ENCODE measurements around the gene IL1R1. TPM values are rescaled to one million over a fixed set of nuclear protein-coding genes. Genes with fewer than 3 reads are reported as not detected.
A peak's percentile ranks its signal among the peaks of the same experiment; 100 is the strongest.

IL1R1 gene
- total RNA-seq, 1 donor, result 89.8 TPM

DNA sequence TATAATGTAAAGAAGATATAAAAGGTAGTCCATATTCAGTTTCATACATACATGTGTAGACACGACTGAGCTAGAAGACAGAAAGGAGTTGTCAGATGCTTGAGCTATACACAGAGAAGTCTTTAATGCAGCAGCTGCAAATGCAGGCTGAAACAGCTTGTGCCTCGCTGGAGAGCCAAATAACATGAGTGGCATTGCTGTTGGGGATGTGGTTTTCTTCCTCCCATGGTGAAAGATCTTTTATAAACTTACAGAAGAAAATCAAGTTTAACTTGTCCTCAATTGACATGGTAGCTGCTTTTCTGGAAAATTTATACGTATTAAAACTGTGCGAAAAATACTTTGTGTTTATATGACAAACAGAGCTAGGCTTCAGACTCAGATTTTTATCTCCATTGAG, 16.4 kb upstream of the IL1R1 start:
- TF ChIP-seq, protein P1, sequence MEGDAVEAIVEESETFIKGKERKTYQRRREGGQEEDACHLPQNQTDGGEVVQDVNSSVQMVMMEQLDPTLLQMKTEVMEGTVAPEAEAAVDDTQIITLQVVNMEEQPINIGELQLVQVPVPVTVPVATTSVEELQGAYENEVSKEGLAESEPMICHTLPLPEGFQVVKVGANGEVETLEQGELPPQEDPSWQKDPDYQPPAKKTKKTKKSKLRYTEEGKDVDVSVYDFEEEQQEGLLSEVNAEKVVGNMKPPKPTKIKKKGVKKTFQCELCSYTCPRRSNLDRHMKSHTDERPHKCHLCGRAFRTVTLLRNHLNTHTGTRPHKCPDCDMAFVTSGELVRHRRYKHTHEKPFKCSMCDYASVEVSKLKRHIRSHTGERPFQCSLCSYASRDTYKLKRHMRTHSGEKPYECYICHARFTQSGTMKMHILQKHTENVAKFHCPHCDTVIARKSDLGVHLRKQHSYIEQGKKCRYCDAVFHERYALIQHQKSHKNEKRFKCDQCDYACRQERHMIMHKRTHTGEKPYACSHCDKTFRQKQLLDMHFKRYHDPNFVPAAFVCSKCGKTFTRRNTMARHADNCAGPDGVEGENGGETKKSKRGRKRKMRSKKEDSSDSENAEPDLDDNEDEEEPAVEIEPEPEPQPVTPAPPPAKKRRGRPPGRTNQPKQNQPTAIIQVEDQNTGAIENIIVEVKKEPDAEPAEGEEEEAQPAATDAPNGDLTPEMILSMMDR (IDR thresholded peaks at IDR 0.05; ENCODE audit: extremely low read depth, low read depth, low read length), result no peak
- H2AFZ ChIP-seq (ENCODE audit: low read length), result no peak overlapping the region
- no peaks in the 10 kb centered on the region for H3K27me3 ChIP-seq (ENCODE audit: insufficient read depth, low read length)
- H3K27ac ChIP-seq (ENCODE audit: low read depth, low read length), result peak overlapping the region; percentile 88
- peaks cover 50% of the 10 kb centered on the region for H3K4me1 ChIP-seq (ENCODE audit: insufficient read depth, low read length)
- H3K4me2 ChIP-seq (ENCODE audit: insufficient read depth, low read length), result no peak overlapping the region
- H3K36me3 ChIP-seq (ENCODE audit: insufficient read depth, low read length), result no peaks in the 10 kb centered on the region
- H3K79me2 ChIP-seq (ENCODE audit: insufficient read depth, low read length), result no peaks in the 10 kb centered on the region
- DNase-seq (ENCODE audit: insufficient read length, low spot score, missing footprints), result no peak
- no peak overlapping the region for H3K4me3 ChIP-seq (ENCODE audit: insufficient read depth, low read length)
- H4K20me1 ChIP-seq (ENCODE audit: insufficient read depth, low read length), result no peaks in the 10 kb centered on the region
- no peaks in the 10 kb centered on the region for H3K9me3 ChIP-seq (ENCODE audit: low read depth, low read length)

DNA sequence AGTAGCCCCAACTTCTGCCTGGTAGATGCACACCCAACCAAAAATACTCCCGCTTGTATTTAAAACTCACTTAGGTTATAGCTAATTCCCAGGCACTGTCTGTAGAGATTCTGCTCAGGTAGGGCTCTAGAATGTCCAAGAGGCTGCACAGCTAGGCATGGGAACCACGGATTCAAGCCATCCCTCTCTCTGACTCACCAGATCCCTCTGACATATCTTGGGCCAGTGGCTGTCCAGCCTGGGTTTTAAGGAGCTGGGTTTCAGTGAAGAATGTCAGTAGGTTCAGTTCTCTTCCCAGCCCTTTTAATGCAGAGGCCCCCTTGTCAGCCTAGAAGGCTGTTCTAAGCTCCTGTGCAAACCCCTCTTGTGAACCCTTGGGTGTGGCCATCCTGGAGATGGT, 15.9 kb upstream of the IL1R1 start:
- TF ChIP-seq, protein P1 (IDR thresholded peaks at IDR 0.05; ENCODE audit: extremely low read depth, low read depth, low read length), result no peak
- Histone ChIP-seq H3K36me3 (ENCODE audit: insufficient read depth, low read length) (no peaks in the 10 kb centered on the region), H2AFZ (ENCODE audit: low read length) (no peak overlapping the region), H3K4me2 (ENCODE audit: insufficient read depth, low read length) (no peak overlapping the region), H3K27me3 (ENCODE audit: insufficient read depth, low read length) (no peaks in the 10 kb centered on the region), H3K4me1 (ENCODE audit: insufficient read depth, low read length) (peaks cover 45% of the 10 kb centered on the region), H4K20me1 (ENCODE audit: insufficient read depth, low read length) (no peaks in the 10 kb centered on the region), H3K79me2 (ENCODE audit: insufficient read depth, low read length) (no peaks in the 10 kb centered on the region), H3K4me3 (ENCODE audit: insufficient read depth, low read length) (no peak overlapping the region), H3K9me3 (ENCODE audit: low read depth, low read length) (no peaks in the 10 kb centered on the region), H3K27ac (ENCODE audit: low read depth, low read length) (peak overlapping the region; percentile 88)
- DNase-seq (ENCODE audit: insufficient read length, low spot score, missing footprints), result no peak

DNA sequence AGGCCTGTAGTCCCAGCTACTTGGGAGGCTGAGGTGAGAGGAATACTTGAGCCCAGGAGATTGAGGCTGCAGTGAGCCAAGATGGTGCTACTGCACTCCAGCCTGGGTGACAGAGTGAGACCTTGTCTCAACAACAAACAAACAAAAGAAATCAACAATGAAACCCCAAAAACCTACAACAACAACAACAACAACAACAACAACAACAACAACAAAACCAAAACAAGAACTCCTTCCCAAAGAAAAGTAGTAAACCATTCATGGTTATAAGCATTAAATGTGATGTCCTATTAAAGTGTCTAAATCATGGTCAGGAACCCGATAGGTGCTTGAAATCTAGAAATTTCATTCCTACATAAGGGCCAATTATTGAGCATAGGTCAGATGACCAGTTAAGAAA, 13.5 kb upstream of the IL1R1 start:
- no peaks in the 10 kb centered on the region for H3K27me3 ChIP-seq (ENCODE audit: insufficient read depth, low read length)
- DNase-seq (ENCODE audit: insufficient read length, low spot score, missing footprints), result no peak
- no peaks in the 10 kb centered on the region for H3K79me2 ChIP-seq (ENCODE audit: insufficient read depth, low read length)
- H3K4me1 ChIP-seq (ENCODE audit: insufficient read depth, low read length), result peaks cover 32% of the 10 kb centered on the region
- no peaks in the 10 kb centered on the region for H4K20me1 ChIP-seq (ENCODE audit: insufficient read depth, low read length)
- H3K4me3 ChIP-seq (ENCODE audit: insufficient read depth, low read length), result no peak overlapping the region
- TF ChIP-seq, protein P1 (IDR thresholded peaks at IDR 0.05; ENCODE audit: extremely low read depth, low read depth, low read length), result no peak
- peak overlapping the region; percentile 88 for H3K27ac ChIP-seq (ENCODE audit: low read depth, low read length)
- H3K4me2 ChIP-seq (ENCODE audit: insufficient read depth, low read length), result no peak overlapping the region
- H3K9me3 ChIP-seq (ENCODE audit: low read depth, low read length), result no peaks in the 10 kb centered on the region
- H2AFZ ChIP-seq (ENCODE audit: low read length), result no peak overlapping the region
- no peaks in the 10 kb centered on the region for H3K36me3 ChIP-seq (ENCODE audit: insufficient read depth, low read length)

DNA sequence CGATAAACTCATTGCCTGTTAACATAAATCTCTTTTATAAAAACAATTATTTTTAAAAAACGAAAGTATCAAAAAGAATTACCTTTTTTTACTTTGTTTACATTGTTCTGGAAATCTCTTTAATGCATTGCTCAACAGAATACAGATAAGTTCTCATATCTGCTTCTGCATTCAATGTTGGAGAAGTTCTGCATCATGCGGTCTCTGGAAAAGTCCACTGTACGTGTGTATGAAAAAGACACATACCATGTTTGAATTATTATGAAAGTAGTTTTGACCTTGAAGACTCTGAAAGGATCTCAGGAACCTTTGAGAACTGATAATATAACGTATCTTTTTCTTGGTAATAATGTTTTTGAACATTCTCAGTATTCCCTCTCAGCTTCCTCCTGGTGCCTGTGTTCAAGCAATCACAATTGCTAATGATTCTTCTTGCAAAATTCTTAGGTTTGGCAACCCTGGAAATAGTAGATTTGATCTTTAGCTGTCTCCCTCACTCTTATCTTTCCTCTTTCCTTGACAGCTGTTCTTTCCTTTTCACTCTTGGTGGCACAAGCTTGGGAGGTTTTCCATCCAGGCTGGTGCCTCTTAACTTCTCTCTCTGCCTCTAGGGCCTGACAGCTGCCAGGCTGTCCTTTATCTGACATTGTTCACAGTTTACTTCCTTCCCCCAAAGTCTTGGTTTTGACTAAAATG, 12.4 kb upstream of the IL1R1 start:
- peak overlapping the region; percentile 69 for H3K27ac ChIP-seq (ENCODE audit: low read depth, low read length)
- H3K4me3 ChIP-seq (ENCODE audit: insufficient read depth, low read length), result no peak overlapping the region
- no peaks in the 10 kb centered on the region for H3K79me2 ChIP-seq (ENCODE audit: insufficient read depth, low read length)
- no peaks in the 10 kb centered on the region for H3K27me3 ChIP-seq (ENCODE audit: insufficient read depth, low read length)
- peak overlapping the region; percentile 11 for H3K4me2 ChIP-seq (ENCODE audit: insufficient read depth, low read length)
- H2AFZ ChIP-seq (ENCODE audit: low read length), result no peak overlapping the region
- H4K20me1 ChIP-seq (ENCODE audit: insufficient read depth, low read length), result no peaks in the 10 kb centered on the region
- no peak for DNase-seq (ENCODE audit: insufficient read length, low spot score, missing footprints)
- H3K36me3 ChIP-seq (ENCODE audit: insufficient read depth, low read length), result no peaks in the 10 kb centered on the region
- H3K9me3 ChIP-seq (ENCODE audit: low read depth, low read length), result no peaks in the 10 kb centered on the region
- peaks cover 32% of the 10 kb centered on the region for H3K4me1 ChIP-seq (ENCODE audit: insufficient read depth, low read length)
- TF ChIP-seq, protein P1 (IDR thresholded peaks at IDR 0.05; ENCODE audit: extremely low read depth, low read depth, low read length), result no peak

Measured in osteoblast (primary cell).